NCI-H69 (cell line): ENCODE data around the gene PAPPA.

Source experiments
- DNase-seq: peaks from one replicate; lab custom pipeline; 2025; lab: John Stamatoyannopoulos, UW

PAPPA gene

DNA sequence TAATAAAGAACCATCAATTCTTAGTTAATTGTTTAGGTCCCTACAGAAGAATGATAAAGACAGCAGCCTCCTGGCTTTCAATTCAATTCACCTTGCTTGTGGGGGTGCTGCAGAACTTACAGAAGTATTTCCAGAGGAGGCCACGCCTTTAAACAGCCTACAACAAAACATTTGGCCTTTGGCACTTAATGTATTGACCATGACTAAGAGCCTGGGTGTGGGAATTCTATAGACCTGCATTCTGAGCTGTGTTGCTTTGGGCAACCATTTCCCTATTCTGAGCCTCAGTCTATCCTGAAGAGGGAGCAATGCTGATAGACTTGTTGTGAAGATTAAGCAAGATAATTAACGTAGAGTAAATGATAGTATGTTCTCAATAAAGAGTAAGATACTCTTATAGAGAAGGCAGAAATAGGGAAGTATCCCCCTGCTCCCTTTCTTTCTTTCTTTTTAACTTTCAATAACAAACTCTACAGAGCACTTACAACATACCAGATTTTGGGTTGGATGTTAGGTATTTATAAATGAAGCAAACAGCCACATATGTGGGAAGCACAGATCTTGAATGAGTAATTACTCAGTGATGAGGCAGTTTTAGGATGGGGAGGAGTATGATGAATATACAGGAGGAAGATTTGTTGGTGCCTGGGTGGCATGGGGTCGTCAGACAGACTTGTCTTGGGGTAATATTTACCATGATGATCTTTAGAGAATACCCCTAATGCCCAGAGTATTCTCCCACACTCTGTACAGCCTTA lies 28.4 kb downstream of the PAPPA start:
- no peak for DNase-seq

DNA sequence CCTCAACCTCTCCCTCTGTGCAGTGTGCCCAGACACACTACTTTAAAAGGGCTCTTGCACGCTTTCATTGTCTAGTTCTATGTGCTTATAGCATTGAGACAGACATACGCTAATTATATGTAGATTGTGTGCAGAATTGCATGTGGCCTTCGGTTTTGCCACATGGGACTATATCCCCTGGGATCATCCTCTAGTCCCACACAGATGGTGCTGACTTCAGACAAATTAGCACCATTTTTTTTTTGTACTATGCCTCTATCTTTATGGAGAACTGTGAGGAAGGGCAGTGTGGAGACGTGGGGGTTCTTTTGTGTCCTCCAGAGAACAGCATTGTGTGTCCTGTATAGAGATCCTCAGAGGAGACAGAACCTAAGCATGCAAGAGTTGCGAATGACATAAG lies 29.3 kb downstream of the PAPPA start:
- DNase-seq = peak; percentile 57

- no peak for DNase-seq
Measured at GRCh38 chr9:116187570-116188170, 34.1 kb downstream of the PAPPA start.

DNA sequence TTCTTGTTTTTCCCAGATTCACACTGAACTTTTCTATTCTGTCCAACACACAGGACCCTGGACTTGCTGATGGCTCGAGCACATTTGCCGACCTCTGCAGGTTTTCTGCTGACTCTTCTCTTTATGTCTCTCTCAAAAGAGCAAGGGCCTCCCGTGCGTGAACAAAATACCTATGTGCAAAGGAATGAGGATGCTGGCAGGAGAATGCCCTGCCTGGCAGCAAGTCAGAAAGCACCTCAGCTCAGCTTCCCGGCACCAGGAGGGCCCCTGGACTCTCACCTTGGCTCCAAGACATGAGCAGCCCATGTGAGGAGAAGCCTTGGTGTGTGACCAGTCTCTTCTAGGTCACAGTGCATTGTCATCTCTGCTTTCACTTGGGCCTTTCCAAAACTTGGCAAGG lies 36.1 kb downstream of the PAPPA start:
- DNase-seq = no peak

- DNase-seq = peak; percentile 50
Measured at GRCh38 chr9:116190637-116191396, 37.2 kb downstream of the PAPPA start.

- DNase-seq = peak; percentile 92
Measured at GRCh38 chr9:116191576-116192415, 38.2 kb downstream of the PAPPA start.

- no peak for DNase-seq
Measured at GRCh38 chr9:116193636-116194035, 40.0 kb downstream of the PAPPA start.

GRCh38 chr9:116196806-116197205 lies 43.2 kb downstream of the PAPPA start:
- no peak for DNase-seq

GRCh38 chr9:116198344-116198743 lies 44.8 kb downstream of the PAPPA start:
- DNase-seq = peak; percentile 16

DNA sequence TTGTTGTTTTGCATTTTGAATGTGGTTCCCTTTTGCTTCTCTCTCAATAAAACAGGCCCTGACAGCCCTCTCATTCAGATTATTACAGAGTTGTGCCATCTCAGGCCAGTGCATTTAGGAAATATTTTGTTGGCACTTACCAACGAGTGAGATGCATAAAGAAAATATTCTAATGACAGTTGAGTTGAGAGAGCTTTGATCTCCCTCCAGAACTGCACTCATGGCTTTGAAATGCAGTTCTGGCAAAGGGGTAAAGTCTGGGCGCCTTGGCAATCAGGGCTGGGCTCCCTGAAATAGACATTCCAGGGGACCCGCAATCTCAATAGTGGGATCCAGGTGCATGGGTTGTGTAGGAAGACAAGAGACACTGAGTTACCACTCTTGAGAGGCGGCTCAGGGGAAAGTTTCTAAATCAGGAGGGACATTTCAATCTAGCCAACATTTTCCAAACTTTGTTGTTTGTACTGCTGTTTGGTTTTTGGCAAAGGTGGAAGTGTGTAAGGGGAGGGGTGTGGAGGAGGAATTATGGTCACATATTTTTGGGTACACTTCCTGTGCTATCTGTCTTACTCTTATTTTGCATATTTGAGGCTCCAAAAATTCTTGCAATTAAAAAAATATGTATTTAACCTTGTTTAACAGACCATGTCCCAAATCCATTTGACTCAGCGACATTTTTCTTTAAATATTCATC lies 48.8 kb downstream of the PAPPA start:
- no peak for DNase-seq

DNA sequence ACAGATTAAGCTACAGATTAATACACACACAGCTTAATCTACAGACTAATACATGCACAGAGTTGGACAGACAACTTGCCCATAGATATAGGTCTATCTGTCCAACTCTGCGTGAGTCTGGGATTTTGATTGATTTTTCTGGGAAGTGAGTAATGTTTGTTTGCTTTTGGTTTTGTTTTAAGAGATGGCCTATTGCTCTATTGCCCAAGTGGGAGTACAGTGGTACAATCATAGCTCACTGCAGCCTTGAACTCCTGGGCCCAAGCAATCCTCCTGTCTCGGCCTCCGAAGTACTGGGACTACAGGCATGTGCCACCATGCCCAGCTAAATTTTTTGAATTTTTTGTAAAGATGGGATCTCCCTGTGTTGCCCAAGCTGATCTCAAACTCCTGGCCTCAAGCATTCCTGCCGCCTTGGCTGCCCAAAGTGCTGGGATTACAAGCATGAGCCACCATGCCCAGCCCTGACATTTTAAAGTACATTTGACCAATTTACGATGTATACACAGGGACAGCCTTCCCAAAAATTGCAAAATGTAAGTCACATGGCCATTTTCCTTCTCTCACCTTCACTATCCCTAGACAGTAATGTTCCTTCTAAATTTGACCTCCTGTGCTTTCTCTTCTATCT lies 50.8 kb downstream of the PAPPA start:
- no peak for DNase-seq

DNA sequence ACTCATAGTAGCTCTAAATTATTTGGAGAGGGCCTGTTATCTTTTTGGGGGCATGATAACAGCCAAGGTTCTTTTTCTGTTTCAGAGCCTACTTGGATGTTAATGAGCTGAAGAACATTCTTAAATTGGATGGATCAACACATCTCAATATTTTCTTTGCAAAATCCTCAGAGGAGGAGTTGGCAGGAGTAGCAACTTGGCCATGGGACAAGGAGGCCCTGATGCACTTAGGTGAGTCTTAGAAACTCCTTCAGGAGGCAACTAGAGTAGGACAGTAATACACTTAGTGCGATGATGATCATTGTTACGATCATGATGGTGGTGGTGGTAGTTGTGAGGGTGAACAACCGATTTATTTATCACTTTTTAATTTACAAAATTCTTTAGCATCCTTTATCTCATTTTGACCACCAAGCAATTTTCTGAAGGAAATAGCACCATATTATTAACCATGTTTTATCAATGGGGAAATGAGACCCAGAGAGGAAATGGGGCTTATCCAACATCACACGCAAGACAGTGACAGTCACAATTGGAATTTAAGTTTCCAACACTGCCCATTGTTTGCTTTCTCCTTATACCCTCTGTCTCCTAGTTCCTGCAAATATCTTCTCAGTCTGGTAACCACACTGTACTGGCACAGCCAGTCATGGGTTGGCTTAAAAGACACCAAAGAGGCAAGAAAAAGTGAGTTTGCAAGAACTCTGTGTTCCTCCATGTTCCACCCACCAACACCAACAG lies 54.0 kb downstream of the PAPPA start:
- DNase-seq = no peak

DNA sequence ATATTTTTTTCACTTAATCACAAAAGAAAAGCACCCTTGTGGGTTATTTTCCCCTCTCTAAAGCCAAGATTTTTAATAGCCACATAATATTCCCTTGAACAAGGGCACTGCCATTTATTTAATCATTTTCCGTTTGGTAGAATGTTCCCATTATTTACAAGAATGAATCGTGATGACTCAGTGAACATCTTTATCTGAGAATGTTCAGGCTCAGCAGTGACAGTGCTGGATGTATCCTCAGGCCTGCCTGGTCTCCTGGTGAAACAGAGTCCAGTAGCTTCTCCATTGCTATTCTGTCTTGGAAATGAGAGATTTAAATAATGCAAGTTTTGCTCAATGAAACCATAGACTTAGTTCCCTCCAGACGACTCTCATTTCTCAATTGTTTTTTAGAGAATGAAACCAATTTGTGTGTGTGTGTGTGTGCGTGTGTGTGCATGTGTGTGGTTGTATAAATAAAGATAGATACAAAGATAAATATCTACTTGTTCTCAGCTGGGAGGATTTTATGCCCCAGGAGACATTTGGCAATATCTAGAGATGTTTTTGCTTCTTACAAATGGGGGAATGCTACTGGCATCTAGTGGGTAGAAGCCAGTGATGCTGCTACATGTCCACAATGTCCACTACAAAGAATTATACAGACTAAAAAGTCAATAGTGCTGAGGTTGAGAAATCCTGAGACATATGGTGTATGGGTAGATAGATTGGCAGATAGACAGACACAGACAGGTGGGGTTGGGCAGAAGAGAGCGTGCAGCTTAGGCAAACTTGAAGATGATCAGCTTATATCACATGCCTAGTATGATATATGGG lies 55.0 kb downstream of the PAPPA start:
- peak; percentile 90 for DNase-seq

DNA sequence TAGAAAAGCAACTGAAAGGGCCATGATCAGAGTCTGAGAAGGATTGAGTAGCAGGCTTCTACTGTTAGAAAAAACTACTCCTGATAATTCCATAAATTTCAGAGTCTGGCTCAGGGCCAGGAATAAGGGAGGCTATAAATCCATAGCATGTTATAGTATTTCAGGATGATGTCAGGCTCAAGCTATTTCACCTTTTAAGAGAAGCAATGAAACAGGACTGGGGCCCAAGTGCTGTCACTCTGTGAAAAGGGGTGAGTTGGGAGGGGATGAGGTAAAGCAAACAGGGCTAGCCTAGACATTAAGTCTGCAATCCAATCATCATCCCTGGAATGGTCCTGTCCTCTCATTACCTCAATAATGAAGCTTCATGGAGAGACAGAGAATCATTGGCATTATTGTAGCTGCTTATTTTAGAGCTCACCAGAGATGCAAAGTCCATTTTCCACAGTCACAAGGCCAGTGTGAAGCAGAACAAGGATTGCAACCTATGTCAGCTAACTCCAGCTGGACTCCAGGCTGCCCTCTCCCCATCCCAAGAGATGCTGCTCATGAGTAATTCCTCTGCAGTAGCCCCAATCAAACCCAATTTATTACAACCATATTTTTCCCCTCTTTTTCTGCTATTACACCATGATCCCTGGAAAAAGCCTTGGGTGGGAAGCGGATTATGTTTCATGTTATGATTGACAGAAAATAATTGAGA lies 56.0 kb downstream of the PAPPA start:
- peak; percentile 86 for DNase-seq

DNA sequence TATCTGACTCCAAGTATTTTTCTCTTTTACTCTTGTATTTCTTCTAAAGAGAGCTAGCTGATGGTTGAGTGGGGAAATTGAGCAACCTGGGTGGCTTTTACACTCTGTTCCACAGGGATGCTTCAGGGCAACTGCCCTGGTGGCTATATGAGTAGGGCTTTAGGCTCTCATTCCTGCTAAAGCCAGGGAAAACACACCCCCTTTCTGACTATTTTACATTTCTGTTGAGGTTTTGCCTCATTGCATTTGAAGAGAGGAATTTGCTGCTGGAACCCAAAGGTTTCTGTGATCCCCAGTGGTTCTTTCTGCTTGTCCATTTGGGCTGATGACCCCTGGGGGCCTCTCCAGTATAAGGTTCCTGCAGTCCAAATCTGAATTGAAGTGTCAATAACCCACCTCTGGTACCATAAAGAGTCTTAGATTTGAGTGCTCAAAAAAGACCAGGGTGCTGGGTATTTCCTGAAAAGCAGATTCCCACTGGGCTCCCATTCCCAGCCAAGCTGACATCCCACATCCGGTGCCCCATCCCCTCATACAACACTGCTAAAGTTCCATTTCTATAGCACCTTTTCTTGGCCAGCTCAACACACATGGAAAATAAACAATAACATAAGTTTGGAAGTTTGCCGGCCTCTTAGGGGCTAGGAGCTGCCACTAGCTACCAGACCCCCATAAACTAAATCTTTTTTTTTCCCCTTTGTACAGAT lies 59.5 kb downstream of the PAPPA start:
- DNase-seq = no peak

DNA sequence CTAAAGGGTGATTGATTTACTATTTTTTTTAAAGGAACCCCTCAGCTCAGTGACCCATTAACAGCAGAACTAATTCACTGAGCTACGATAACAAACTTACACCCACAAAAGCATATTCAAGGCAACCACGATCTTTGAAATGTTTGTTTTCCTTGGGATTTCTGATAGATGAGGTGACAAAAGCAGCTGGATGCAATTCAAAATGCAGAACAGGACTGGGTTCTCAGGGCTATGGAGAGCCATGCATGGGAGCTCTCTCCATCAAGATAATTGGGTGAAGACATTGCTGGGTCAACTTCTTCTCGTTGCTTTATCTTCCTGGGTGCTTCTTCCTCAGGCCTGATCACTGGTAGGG lies 60.1 kb downstream of the PAPPA start:
- no peak for DNase-seq

- no peak for DNase-seq
Measured at GRCh38 chr9:116218399-116218798, 64.8 kb downstream of the PAPPA start.

DNA sequence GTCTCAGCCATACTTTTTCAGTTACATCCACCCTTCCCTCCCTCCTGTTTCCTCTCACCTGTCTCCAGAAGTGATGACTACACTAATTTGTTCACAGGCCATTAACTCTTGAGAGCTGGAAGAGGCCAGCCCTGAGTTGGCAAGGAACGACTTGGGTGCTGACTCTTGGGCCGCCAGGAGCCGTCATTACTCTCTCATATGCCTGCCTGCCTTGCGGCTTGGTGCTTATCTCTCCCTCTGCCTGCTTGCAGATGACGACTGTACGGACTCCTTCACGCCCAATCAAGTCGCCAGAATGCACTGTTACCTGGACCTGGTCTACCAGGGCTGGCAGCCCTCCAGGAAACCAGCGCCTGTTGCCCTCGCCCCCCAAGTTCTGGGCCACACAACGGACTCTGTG lies 66.1 kb downstream of the PAPPA start:
- DNase-seq = peak; percentile 96
